ENCODE data around the gene CCDC15.

DNA sequence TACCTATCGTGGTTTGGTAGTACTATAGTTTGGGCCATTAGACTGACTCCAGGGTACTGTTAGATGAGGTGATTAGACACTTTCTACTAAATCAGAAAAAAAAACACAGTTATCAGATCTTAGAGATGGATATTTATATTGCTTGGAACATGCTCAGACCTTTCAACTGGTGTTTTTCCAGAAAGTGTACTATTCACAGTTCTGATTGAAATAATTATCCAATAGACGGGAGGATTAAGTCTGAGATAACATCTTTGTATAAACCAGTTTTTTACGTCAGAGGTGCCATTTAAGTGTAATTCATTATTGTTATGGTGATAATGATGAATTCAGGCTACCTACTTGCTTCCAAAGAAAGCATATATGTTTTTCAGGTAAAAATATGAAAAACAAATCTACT, 22.5 kb downstream of the CCDC15 start:
- TF ChIP-seq POLR2A (IDR thresholded peaks at IDR 0.05): no peak
- TF ChIP-seq, protein P1, sequence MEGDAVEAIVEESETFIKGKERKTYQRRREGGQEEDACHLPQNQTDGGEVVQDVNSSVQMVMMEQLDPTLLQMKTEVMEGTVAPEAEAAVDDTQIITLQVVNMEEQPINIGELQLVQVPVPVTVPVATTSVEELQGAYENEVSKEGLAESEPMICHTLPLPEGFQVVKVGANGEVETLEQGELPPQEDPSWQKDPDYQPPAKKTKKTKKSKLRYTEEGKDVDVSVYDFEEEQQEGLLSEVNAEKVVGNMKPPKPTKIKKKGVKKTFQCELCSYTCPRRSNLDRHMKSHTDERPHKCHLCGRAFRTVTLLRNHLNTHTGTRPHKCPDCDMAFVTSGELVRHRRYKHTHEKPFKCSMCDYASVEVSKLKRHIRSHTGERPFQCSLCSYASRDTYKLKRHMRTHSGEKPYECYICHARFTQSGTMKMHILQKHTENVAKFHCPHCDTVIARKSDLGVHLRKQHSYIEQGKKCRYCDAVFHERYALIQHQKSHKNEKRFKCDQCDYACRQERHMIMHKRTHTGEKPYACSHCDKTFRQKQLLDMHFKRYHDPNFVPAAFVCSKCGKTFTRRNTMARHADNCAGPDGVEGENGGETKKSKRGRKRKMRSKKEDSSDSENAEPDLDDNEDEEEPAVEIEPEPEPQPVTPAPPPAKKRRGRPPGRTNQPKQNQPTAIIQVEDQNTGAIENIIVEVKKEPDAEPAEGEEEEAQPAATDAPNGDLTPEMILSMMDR (IDR thresholded peaks at IDR 0.05): no peak
